Panc1 (cell line): Measurements from ENCODE around the gene TIGD6. TPM values are rescaled to one million over a fixed set of nuclear protein-coding genes. Genes with fewer than 3 reads are reported as not detected.

Source experiments
- ATAC-seq: fragments of 200-7000 bp; cut with Tn5 transposase; 2 replicates; pipeline ENCODE4 v1.9.1; 2020; ENCODE audit warnings: mild to moderate bottlenecking, moderate library complexity
- BruUV-seq: library from RNA; stranded (reverse); fragments of 400-500 nt; replicated peaks from 2 replicates; lab custom pipeline; 2021; lab: Mats Ljungman, UMichigan
- CTCF ChIA-PET: fragments of 300-600 bp; sonication (Branson Sonifier 250); formaldehyde crosslinking; loops from one replicate; lab custom pipeline; 2022; ENCODE audit warnings: antibody characterized with exemption; lab: Charles Lee
- POLR2A ChIA-PET: fragments of 300-600 bp; sonication (Branson Sonifier 250); formaldehyde crosslinking; loops from one replicate; lab custom pipeline; 2022; ENCODE audit warnings: antibody characterized with exemption; lab: Charles Lee
- DNase-seq: peaks from one replicate; pipeline ENCODE4 v3.0.0-alpha.2; 2010; ENCODE audit warnings: low read depth, low spot score
- H3K27ac ChIP-seq: 2 replicates; pipeline ENCODE4 v1.5.1; 2011; ENCODE audit warnings: mild to moderate bottlenecking, low read length, inconsistent platforms
- H3K27me3 ChIP-seq: fragments of 200-500 bp; sonication (Bioruptor generic); 2 replicates; pipeline ENCODE4 v1.6.0; 2014; ENCODE audit warnings: low read length, inconsistent platforms; ENCODE audit not compliant: control insufficient read depth, insufficient read depth
- H3K36me3 ChIP-seq: fragments of 200-500 bp; sonication (Bioruptor generic); 2 replicates; pipeline ENCODE4 v1.5.1; 2014; ENCODE audit warnings: inconsistent platforms, mild to moderate bottlenecking, low read length, moderate library complexity; ENCODE audit not compliant: control insufficient read depth, insufficient read depth
- H3K4me1 ChIP-seq: 2 replicates; pipeline ENCODE4 v1.5.1; 2011; ENCODE audit warnings: inconsistent platforms, mild to moderate bottlenecking, low read length, moderate library complexity; ENCODE audit not compliant: control insufficient read depth, insufficient read depth
- H3K4me3 ChIP-seq, 2 experiments: 2 replicates each; pipeline ENCODE4 v1.5.1; 2011 to 2012; ENCODE audit warnings: low read depth in 2 of 2, low read length in 2 of 2, mild to moderate bottlenecking in 2 of 2, inconsistent platforms in 1 of 2, moderate library complexity in 1 of 2
- H3K9me3 ChIP-seq: fragments of 200-500 bp; sonication (Bioruptor generic); 2 replicates; pipeline ENCODE4 v1.5.1; 2014; ENCODE audit warnings: low read depth, mild to moderate bottlenecking, inconsistent platforms, low read length, moderate library complexity; ENCODE audit not compliant: control insufficient read depth, insufficient read depth
- CTCF ChIP-seq: fragments of 450-650 bp; IDR thresholded peaks from 2 replicates; pipeline ENCODE4 v1.5.1; 2017; ENCODE audit warnings: mild to moderate bottlenecking
- POLR2AphosphoS5 ChIP-seq: IDR thresholded peaks from 2 replicates; pipeline ENCODE4 v1.6.1; 2012; ENCODE audit warnings: mild to moderate bottlenecking, low read depth, low read length, moderate library complexity
- REST ChIP-seq, 2 experiments: IDR thresholded peaks; 2 replicates each; pipeline ENCODE4 v1.6.1; 2011 to 2012; ENCODE audit warnings: low read depth in 2 of 2, control low read depth in 1 of 2, low read length in 1 of 2, mild to moderate bottlenecking in 1 of 2, moderate library complexity in 1 of 2; ENCODE audit not compliant: insufficient read depth in 1 of 2
- SIN3A ChIP-seq: IDR thresholded peaks from 2 replicates; pipeline ENCODE4 v1.6.1; 2012; ENCODE audit warnings: low read depth, mild to moderate bottlenecking, low read length, moderate library complexity, borderline replicate concordance; ENCODE audit not compliant: insufficient read depth
- TCF7L2 ChIP-seq: IDR thresholded peaks from 2 replicates; pipeline ENCODE4 v1.6.1; 2011; ENCODE audit warnings: mild to moderate bottlenecking, low read depth, low read length, inconsistent platforms
- in situ Hi-C: cut with HindIII; loops from 2 replicates; pipeline ENCODE4 v1.10.0; 2016; ENCODE audit warnings: low sequenced_read_pairs, low pct_unique_long_range_greater_than_20kb
- intact Hi-C: fragments of 100-400 bp; cut with micrococcal nuclease; formaldehyde crosslinking; loops from one replicate; pipeline ENCODE4 v1.10.0; 2022; ENCODE audit not compliant: unreplicated experiment
- total RNA-seq: library from RNA; stranded (reverse); gene quantifications from one replicate; pipeline ENCODE4 v1.2.1, GENCODE V29; 2021; ENCODE audit not compliant: unreplicated experiment

The TIGD6 gene
- total RNA-seq, 1 experiment from 2014 or later = 7.1 TPM

- ChIA-PET POLR2A (no interaction called here), CTCF (interaction anchor here (0.6 kb wide), 1 partner anchor 14 kb away, joined by 17 read pairs; no protein-coding TSS in a partner anchor)
- intact Hi-C loops (no loop called here), in situ Hi-C loops (no loop called here)
- Histone ChIP-seq H3K4me3 (no peak overlapping the region), H3K4me1 (peaks cover 25% of the 10 kb centered on the region), H3K27me3 (no peaks in the 10 kb centered on the region), H3K36me3 (no peaks in the 10 kb centered on the region), H3K27ac (peak overlapping the region; percentile 73; the same call in 1 of the 2 replicates), H3K9me3 (no peaks in the 10 kb centered on the region)
- DNase-seq (no peak), ATAC-seq (peak; percentile 49; the same call in 1 of the 2 replicates)
- BruUV-seq = no TSS peak
- no peak for TF ChIP-seq POLR2AphosphoS5
- TF ChIP-seq CTCF = peak; percentile 39
Observed at GRCh38 chr5:149951138-149951749, 49.2 kb downstream of the TIGD6 start.

- no peaks in the 10 kb centered on the region for H3K27me3 ChIP-seq
- DNase-seq (no peak), ATAC-seq (no peak)
- no peak overlapping the region for H3K4me3 ChIP-seq
- H3K4me1 ChIP-seq = peaks cover 8% of the 10 kb centered on the region
- POLR2A ChIA-PET = interaction anchor here (0.8 kb wide), 1 partner anchor 11 kb away, joined by 3 read pairs; the partner anchor contains the start of gene SLC26A2
- CTCF ChIA-PET = interaction anchor here (0.6 kb wide), 1 partner anchor 54 kb away, joined by 3 read pairs; no protein-coding TSS in a partner anchor
- in situ Hi-C loops = no loop called here
- no peak for TF ChIP-seq TCF7L2
- TF ChIP-seq REST (IDR thresholded peaks at IDR 0.05; ENCODE audit: insufficient read depth in 1 of 2, low read depth in 2 of 2, low read length in 1 of 2) = no peak
- no peak for TF ChIP-seq SIN3A
- no peak for TF ChIP-seq POLR2AphosphoS5
- no peak for TF ChIP-seq CTCF
- no peaks in the 10 kb centered on the region for H3K36me3 ChIP-seq
- H3K9me3 ChIP-seq = no peaks in the 10 kb centered on the region
- intact Hi-C loops = no loop called here
- peak overlapping the region; percentile 12; the same call in 1 of the 2 replicates for H3K27ac ChIP-seq
- BruUV-seq = no TSS peak
Observed at GRCh38 chr5:149948993-149949392, 51.5 kb downstream of the TIGD6 start.
